Activated T-helper 1 cell treated with anti-CD3 and anti-CD28 coated beads, Interleukin-12 subunit alpha, Interleukin-12 subunit beta, Interleukin-2, Interleukin-4 antibody, amounts not matched to agents 30 ng/mL and 10 ng/mL and 1 ng/mL, durations not matched to agents 14 hours and 24 hours and 36 hours (primary cell): ENCODE data around the gene GTF2A2. TPM values are rescaled to one million over a fixed set of nuclear protein-coding genes. Genes with fewer than 3 reads are reported as not detected.

Source experiments
- DNase-seq: peaks from one replicate; pipeline ENCODE4 v3.0.0; 2021; ENCODE audit warnings: low spot score
- H3K27ac Mint-ChIP-seq: one replicate; pipeline ENCODE4 v1.8.0; 2021; ENCODE audit warnings: mild to moderate bottlenecking, mixed read lengths
- H3K27me3 Mint-ChIP-seq: one replicate; pipeline ENCODE4 v1.8.0; 2022; ENCODE audit warnings: mild to moderate bottlenecking, moderate library complexity, mixed read lengths; ENCODE audit not compliant: insufficient read depth
- H3K36me3 Mint-ChIP-seq: one replicate; pipeline ENCODE4 v1.8.0; 2021; ENCODE audit warnings: low read depth, mixed read lengths
- H3K4me1 Mint-ChIP-seq: one replicate; pipeline ENCODE4 v1.8.0; 2021; ENCODE audit warnings: low read depth, mixed read lengths
- H3K4me3 Mint-ChIP-seq: one replicate; pipeline ENCODE4 v1.8.0; 2021; ENCODE audit warnings: mild to moderate bottlenecking, moderate library complexity, mixed read lengths
- H3K9me3 Mint-ChIP-seq: one replicate; pipeline ENCODE4 v1.8.0; 2021; ENCODE audit warnings: mixed read lengths
- intact Hi-C: fragments of 100-400 bp; cut with micrococcal nuclease; formaldehyde crosslinking; loops from one replicate; pipeline ENCODE4 v1.15.1; 2024
- total RNA-seq: library from RNA; stranded (reverse); gene quantifications from 2 replicates; pipeline ENCODE4 v1.2.3, GENCODE V29; 2022

GTF2A2 gene
- total RNA-seq, 1 donor from 2014 or later = 197 TPM

GRCh38 chr15:59688423-59688781, 31.1 kb upstream of the GTF2A2 start:
- intact Hi-C loops = loop anchor here (1.0 to 10.0 kb wide), 10 partner anchors 31 to 936 kb away; partner anchors contain the start of genes ANXA2, CCNB2, GTF2A2 and ICE2
- Mint-ChIP-seq H3K36me3 (peaks cover 19% of the 10 kb centered on the region), H3K9me3 (no peaks in the 10 kb centered on the region), H3K4me1 (peaks cover 46% of the 10 kb centered on the region), H3K27ac (peak overlapping the region; percentile 91), H3K4me3 (peak overlapping the region; percentile 90), H3K27me3 (no peaks in the 10 kb centered on the region)
- no peak for DNase-seq

DNA sequence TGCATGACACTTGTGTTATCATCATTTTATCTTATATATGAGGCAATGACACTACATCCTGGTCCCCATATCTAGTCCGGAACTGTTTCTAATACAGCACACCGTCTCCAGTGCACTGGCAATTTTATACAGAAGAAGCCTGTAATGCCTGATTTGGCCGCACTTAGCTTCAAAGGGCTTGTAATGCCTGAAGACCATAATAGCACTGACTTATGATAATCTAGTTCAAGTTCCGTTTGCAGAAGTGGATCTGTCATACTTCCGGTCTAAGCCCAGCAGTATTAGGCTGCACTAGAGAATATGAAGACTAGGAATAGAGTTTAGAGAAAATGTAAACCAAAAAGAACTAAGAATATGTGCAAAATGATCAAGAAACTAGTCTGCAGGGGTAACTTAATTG, 30.5 kb upstream of the GTF2A2 start:
- peaks cover 52% of the 10 kb centered on the region for H3K4me1 Mint-ChIP-seq
- DNase-seq = no peak

DNA sequence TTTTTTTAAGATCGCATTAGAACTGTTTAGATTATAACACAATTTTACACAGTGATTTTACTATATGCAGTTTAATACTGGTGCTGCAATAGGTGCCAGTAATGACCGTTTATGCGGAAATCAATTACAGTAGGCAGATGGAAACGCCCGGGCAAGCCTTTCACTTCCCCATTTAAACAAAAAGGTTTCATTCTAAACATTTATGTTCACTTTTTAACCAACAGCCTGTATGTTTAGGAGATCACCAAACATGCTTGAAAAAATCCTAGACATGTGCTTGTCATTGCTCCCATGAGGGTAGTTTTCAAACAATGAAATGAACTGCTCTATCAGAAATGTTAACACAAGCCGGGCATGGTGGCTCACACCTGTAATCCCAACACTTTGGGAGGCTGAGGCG, 29.1 kb upstream of the GTF2A2 start:
- peaks cover 53% of the 10 kb centered on the region for H3K4me1 Mint-ChIP-seq
- H3K27ac Mint-ChIP-seq = peak overlapping the region; percentile 72
- H3K9me3 Mint-ChIP-seq = no peaks in the 10 kb centered on the region
- no peaks in the 10 kb centered on the region for H3K27me3 Mint-ChIP-seq
- H3K4me3 Mint-ChIP-seq = peak overlapping the region; percentile 62
- intact Hi-C loops = loop anchor here (5.0 to 10.0 kb wide), 4 partner anchors 154 to 934 kb away; partner anchors contain the start of gene RNF111
- DNase-seq = no peak
- peaks cover 30% of the 10 kb centered on the region for H3K36me3 Mint-ChIP-seq

More for the DNA sequence above, 30.5 kb upstream of the GTF2A2 start:
- no peaks in the 10 kb centered on the region for H3K9me3 Mint-ChIP-seq
- peak overlapping the region; percentile 90 for H3K4me3 Mint-ChIP-seq
- H3K27ac Mint-ChIP-seq = peak overlapping the region; percentile 91
- intact Hi-C loops = loop anchor here (1.0 to 10.0 kb wide), 10 partner anchors 31 to 936 kb away; partner anchors contain the start of genes ANXA2, CCNB2, GTF2A2 and ICE2
- H3K36me3 Mint-ChIP-seq = peaks cover 24% of the 10 kb centered on the region
- no peaks in the 10 kb centered on the region for H3K27me3 Mint-ChIP-seq

- H3K4me3 Mint-ChIP-seq = peak overlapping the region; percentile 62
- H3K9me3 Mint-ChIP-seq = no peaks in the 10 kb centered on the region
- intact Hi-C loops = loop anchor here (5.0 to 10.0 kb wide), 4 partner anchors 154 to 934 kb away; partner anchors contain the start of gene RNF111
- H3K36me3 Mint-ChIP-seq = peaks cover 32% of the 10 kb centered on the region
- H3K4me1 Mint-ChIP-seq = peaks cover 48% of the 10 kb centered on the region
- H3K27ac Mint-ChIP-seq = peak overlapping the region; percentile 76
- no peak for DNase-seq
- no peaks in the 10 kb centered on the region for H3K27me3 Mint-ChIP-seq
These were observed 28.5 kb upstream of the GTF2A2 start for GRCh38 chr15:59685737-59686297.

- no peak for DNase-seq
- H3K4me3 Mint-ChIP-seq = no peak overlapping the region
- intact Hi-C loops = loop anchor here (10.0 kb wide), 1 partner anchor 696 kb away; the partner anchor contains the start of gene RNF111
- H3K27ac Mint-ChIP-seq = peak overlapping the region; percentile 8
- no peaks in the 10 kb centered on the region for H3K9me3 Mint-ChIP-seq
- peaks cover 45% of the 10 kb centered on the region for H3K4me1 Mint-ChIP-seq
- no peaks in the 10 kb centered on the region for H3K27me3 Mint-ChIP-seq
- H3K36me3 Mint-ChIP-seq = peaks cover 53% of the 10 kb centered on the region
These were observed 23.6 kb upstream of the GTF2A2 start for GRCh38 chr15:59680870-59681269.

GRCh38 chr15:59680346-59680745, 23.0 kb upstream of the GTF2A2 start:
- Mint-ChIP-seq H3K36me3 (peaks cover 54% of the 10 kb centered on the region), H3K4me1 (peaks cover 40% of the 10 kb centered on the region), H3K4me3 (no peak overlapping the region), H3K27me3 (no peaks in the 10 kb centered on the region), H3K9me3 (no peaks in the 10 kb centered on the region), H3K27ac (peak overlapping the region; percentile 8)
- no peak for DNase-seq
- intact Hi-C loops = loop anchor here (10.0 kb wide), 1 partner anchor 696 kb away; the partner anchor contains the start of gene RNF111

DNA sequence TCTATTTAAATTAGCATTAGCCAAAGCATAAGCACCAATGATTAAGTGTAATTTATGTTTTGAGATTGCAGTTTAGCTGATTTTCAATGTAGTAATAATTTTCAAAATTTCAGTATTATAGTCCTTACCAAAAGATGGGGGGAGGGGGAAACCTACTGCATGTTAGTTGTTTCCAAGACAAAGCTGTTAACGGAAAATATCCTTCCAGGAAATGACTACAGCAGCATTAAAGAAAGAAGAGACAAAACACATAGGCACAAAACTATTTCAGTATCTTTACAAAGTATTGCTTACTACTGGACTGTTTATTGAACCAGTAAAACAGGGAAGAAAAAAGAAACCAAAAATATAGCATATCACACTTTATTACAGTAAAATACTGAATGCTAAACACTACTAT, 21.3 kb upstream of the GTF2A2 start:
- H3K27me3 Mint-ChIP-seq = no peaks in the 10 kb centered on the region
- peaks cover 31% of the 10 kb centered on the region for H3K4me1 Mint-ChIP-seq
- no peaks in the 10 kb centered on the region for H3K9me3 Mint-ChIP-seq
- peaks cover 56% of the 10 kb centered on the region for H3K36me3 Mint-ChIP-seq
- no peak for DNase-seq
- H3K4me3 Mint-ChIP-seq = peak overlapping the region; percentile 25
- intact Hi-C loops = no loop called here
- H3K27ac Mint-ChIP-seq = peak overlapping the region; percentile 93

- intact Hi-C loops = no loop called here
These were observed 20.9 kb upstream of the GTF2A2 start for GRCh38 chr15:59678172-59678571.

GRCh38 chr15:59676565-59676964, 19.2 kb upstream of the GTF2A2 start:
- no peak overlapping the region for H3K4me3 Mint-ChIP-seq
- peaks cover 60% of the 10 kb centered on the region for H3K36me3 Mint-ChIP-seq
- H3K4me1 Mint-ChIP-seq = peaks cover 22% of the 10 kb centered on the region
- intact Hi-C loops = no loop called here
- H3K9me3 Mint-ChIP-seq = no peaks in the 10 kb centered on the region
- no peaks in the 10 kb centered on the region for H3K27me3 Mint-ChIP-seq
- no peak overlapping the region for H3K27ac Mint-ChIP-seq
- DNase-seq = no peak

More at GRCh38 chr15:59678172-59678571, 20.9 kb upstream of the GTF2A2 start:
- no peaks in the 10 kb centered on the region for H3K9me3 Mint-ChIP-seq
- DNase-seq = no peak
- no peaks in the 10 kb centered on the region for H3K27me3 Mint-ChIP-seq
- peak overlapping the region; percentile 93 for H3K27ac Mint-ChIP-seq
- no peak overlapping the region for H3K4me3 Mint-ChIP-seq
- H3K36me3 Mint-ChIP-seq = peaks cover 57% of the 10 kb centered on the region
- peaks cover 27% of the 10 kb centered on the region for H3K4me1 Mint-ChIP-seq

- Mint-ChIP-seq H3K4me1 (peaks cover 19% of the 10 kb centered on the region), H3K27ac (no peak overlapping the region), H3K9me3 (no peaks in the 10 kb centered on the region), H3K36me3 (peaks cover 59% of the 10 kb centered on the region), H3K27me3 (no peaks in the 10 kb centered on the region), H3K4me3 (no peak overlapping the region)
- no peak for DNase-seq
- intact Hi-C loops = no loop called here
These were observed 17.1 kb upstream of the GTF2A2 start for GRCh38 chr15:59674361-59674877.

DNA sequence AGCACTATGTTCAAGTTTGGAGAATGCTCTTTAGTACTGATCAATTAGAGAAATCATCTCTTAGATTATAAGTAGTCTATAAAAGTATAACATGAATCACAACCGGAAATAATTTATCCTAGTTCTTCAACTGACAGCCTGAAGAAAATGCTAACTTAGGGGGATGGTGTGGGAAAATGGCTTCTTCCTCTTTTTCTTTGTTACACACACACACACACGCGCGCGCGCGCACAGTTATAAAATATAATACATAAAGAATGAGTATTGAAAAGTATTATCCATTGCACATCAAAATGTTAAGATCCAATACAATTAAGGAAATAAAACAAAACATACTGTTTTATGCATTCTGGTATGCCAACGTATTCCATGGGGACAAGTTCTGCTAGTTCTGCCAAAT, 11.2 kb upstream of the GTF2A2 start:
- Mint-ChIP-seq H3K9me3 (no peaks in the 10 kb centered on the region), H3K4me1 (no peaks in the 10 kb centered on the region), H3K4me3 (no peak overlapping the region), H3K27me3 (no peaks in the 10 kb centered on the region), H3K27ac (no peak overlapping the region), H3K36me3 (peaks cover 32% of the 10 kb centered on the region)
- DNase-seq = no peak
- intact Hi-C loops = no loop called here

DNA sequence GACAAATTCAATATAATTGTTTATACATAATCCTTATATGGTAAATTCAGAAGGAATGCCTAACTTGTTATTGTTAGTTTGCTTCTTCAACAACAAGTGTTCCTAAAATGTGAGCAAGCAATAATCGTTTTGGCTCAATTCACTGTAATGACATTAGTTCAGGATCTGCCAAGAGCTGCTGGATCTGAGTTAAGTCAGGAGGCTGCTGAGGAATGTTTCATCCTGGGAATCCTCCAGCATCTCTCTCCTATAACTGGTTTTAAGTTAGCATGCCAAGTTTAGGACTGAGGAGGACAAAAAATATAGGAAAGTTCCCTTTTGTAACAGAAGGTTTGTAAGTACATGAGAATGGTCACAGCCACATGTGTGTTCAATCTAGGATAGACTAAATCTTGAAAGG, 4.9 kb upstream of the GTF2A2 start:
- Mint-ChIP-seq H3K27ac (no peak overlapping the region), H3K4me1 (no peaks in the 10 kb centered on the region), H3K27me3 (no peaks in the 10 kb centered on the region), H3K9me3 (no peaks in the 10 kb centered on the region), H3K36me3 (peaks cover 27% of the 10 kb centered on the region), H3K4me3 (no peak overlapping the region)
- intact Hi-C loops = no loop called here
- DNase-seq = no peak

DNA sequence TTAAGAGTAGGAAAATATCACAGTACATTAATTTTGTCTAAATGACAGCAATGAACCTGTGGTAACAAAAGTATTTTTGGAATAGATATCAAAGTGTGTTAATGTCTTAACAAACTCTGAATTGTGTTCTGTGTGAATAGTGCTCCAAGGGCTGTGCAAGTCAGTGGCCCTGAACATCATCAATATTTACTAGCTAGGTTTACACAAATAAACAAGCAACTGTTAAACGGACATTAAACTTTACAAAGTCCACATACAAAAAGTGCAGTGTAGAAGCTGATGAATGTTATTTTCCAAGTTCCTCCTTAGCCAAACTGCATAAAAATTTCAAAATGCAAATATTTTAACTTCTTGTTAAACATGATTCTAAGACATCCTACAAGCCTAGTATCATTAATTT, 2.1 kb upstream of the GTF2A2 start:
- intact Hi-C loops = no loop called here
- no peak for DNase-seq
- Mint-ChIP-seq H3K27ac (no peak overlapping the region), H3K36me3 (peaks cover 23% of the 10 kb centered on the region), H3K27me3 (no peaks in the 10 kb centered on the region), H3K9me3 (no peaks in the 10 kb centered on the region), H3K4me1 (no peaks in the 10 kb centered on the region), H3K4me3 (no peak overlapping the region)
